Ovary (tissue), 3 donors: ENCODE measurements around the gene C18orf32.

Experiments
- EP300 ChIP-seq: sonication (generic); formaldehyde crosslinking; IDR thresholded peaks from one replicate; pipeline ENCODE4 v1.6.1; 2017; ENCODE audit warnings: antibody characterized with exemption
- POLR2A ChIP-seq: fragments of 450-650 bp; IDR thresholded peaks from one replicate; pipeline ENCODE4 v1.6.1; 2017; ENCODE audit warnings: antibody characterized with exemption, mild to moderate bottlenecking, moderate library complexity
- TF ChIP-seq, protein P1 (sequence below), 3 donors: fragments of 450-650 bp in 2 of 3; fragments of 200-600 bp in 1 of 3; IDR thresholded peaks; one replicate each; pipeline versions ENCODE4 v1.5.1 to v1.8.0; 2016 to 2022; ENCODE audit warnings: antibody characterized with exemption in 3 of 3, mild to moderate bottlenecking in 1 of 3
- donor health status: DM: no; HTN: no; CAD: no.

DNA sequence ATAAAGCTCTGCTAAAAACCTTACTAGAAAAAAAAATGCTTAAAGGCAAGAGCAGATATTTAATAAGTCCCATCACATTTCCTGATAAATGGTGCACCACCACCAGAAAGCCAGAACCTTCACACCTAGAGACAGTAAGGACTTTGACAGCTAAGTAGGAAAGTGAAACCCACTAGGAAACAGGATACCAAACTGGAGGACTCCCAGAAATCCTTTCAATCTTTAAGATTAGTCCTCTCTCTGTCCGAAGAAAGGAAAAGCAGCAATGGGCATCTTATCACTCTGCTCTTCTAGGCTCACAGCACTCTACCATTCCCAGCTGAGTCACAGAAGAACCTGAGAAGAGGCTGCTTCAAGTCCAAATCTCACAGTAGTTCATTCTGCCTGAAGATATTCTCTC lies 30.2 kb downstream of the C18orf32 start:
- TF ChIP-seq, protein P1, sequence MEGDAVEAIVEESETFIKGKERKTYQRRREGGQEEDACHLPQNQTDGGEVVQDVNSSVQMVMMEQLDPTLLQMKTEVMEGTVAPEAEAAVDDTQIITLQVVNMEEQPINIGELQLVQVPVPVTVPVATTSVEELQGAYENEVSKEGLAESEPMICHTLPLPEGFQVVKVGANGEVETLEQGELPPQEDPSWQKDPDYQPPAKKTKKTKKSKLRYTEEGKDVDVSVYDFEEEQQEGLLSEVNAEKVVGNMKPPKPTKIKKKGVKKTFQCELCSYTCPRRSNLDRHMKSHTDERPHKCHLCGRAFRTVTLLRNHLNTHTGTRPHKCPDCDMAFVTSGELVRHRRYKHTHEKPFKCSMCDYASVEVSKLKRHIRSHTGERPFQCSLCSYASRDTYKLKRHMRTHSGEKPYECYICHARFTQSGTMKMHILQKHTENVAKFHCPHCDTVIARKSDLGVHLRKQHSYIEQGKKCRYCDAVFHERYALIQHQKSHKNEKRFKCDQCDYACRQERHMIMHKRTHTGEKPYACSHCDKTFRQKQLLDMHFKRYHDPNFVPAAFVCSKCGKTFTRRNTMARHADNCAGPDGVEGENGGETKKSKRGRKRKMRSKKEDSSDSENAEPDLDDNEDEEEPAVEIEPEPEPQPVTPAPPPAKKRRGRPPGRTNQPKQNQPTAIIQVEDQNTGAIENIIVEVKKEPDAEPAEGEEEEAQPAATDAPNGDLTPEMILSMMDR (IDR thresholded peaks at IDR 0.05): no peak
- TF ChIP-seq POLR2A: no peak
- no peak for TF ChIP-seq EP300
